ENCODE measurements around the gene ERCC6L2. TPM values are rescaled to one million over a fixed set of nuclear protein-coding genes. Genes with fewer than 3 reads are reported as not detected.

Gene ERCC6L2
- total and polyA plus RNA-seq, 10 of the 15 experiments (the other 5 are each of a cell fraction or from before 2014, with no cell fraction given) = 8.1 to 45.0 (median 22.6) TPM

DNA sequence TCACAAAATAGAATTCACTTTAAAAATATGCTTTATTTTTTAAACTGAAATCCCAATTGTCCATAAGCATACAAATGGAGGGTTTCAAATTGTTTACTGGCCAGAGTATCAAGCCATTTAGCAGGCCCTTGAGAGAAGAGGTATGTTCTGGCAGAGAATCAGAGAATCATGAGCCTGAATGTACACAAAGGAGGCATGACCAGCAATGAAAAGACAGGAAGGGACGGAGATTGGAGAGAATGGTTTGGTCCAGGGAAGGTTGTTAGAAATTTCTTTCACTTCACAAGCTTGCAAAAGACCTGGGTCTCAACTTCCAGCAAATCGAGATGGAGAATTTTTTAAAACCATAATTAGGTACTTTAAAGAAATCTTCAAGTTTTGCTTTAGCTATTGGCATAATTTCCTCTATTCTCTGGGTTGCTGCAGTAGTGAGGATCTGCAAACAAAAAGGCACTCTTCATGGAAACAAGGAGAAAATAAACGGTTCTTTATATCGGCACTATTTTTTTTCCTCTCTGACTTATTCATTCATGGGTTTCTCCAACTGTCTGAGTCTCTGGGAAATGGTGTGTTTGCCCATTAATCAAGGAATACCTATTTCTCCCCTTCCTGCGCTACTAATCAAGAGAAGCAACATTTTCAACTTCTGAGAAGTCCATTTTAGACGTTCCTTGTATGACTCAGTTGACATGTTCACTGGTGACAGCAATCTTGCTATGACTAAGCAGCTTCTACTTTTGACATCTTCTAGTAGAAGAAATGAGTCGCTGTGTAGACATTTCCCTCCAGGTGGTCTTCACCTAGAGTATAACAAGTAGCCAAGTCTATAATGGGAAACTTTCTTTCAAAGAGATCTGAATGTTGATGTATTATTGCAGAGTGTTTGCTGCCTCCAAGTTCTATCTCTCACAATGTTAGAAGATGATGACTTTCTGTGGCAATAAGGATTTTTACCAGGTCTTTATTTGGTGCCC lies 23.1 kb upstream of the ERCC6L2 start (continued):
- TF ChIP-seq USF1 (IDR thresholded peaks at IDR 0.05; ENCODE audit: borderline replicate concordance, extremely low read length, insufficient read depth, low read depth, low read length) = no peak
- peak; percentile 78 to 92 for TF ChIP-seq IKZF2 (IDR thresholded peaks at IDR 0.05)
- peak; percentile 87 for TF ChIP-seq TARDBP (IDR thresholded peaks at IDR 0.05; ENCODE audit: borderline replicate concordance)
- peak; percentile 97 for TF ChIP-seq EED (IDR thresholded peaks at IDR 0.05; ENCODE audit: low read depth)
- TF ChIP-seq, protein P1, sequence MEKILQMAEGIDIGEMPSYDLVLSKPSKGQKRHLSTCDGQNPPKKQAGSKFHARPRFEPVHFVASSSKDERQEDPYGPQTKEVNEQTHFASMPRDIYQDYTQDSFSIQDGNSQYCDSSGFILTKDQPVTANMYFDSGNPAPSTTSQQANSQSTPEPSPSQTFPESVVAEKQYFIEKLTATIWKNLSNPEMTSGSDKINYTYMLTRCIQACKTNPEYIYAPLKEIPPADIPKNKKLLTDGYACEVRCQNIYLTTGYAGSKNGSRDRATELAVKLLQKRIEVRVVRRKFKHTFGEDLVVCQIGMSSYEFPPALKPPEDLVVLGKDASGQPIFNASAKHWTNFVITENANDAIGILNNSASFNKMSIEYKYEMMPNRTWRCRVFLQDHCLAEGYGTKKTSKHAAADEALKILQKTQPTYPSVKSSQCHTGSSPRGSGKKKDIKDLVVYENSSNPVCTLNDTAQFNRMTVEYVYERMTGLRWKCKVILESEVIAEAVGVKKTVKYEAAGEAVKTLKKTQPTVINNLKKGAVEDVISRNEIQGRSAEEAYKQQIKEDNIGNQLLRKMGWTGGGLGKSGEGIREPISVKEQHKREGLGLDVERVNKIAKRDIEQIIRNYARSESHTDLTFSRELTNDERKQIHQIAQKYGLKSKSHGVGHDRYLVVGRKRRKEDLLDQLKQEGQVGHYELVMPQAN (conservative IDR thresholded peaks at IDR 0.05) = no peak
- peak; percentile 57 for TF ChIP-seq IKZF1 (conservative IDR thresholded peaks at IDR 0.05)
- TF ChIP-seq NFYA (IDR thresholded peaks at IDR 0.05; ENCODE audit: borderline replicate concordance, low read depth, low read length) = no peak
- TF ChIP-seq POLR2AphosphoS2 (IDR thresholded peaks at IDR 0.05; ENCODE audit: low read depth, low read length) = no peak
- no peak for TF ChIP-seq SMAD5 (IDR thresholded peaks at IDR 0.05; ENCODE audit: low read depth)
- peak; percentile 88 for TF ChIP-seq MTA2 (IDR thresholded peaks at IDR 0.05; ENCODE audit: low read depth)
- no peak for TF ChIP-seq REST (IDR thresholded peaks at IDR 0.05; ENCODE audit: low read depth, low read length)
- TF ChIP-seq, protein P2, sequence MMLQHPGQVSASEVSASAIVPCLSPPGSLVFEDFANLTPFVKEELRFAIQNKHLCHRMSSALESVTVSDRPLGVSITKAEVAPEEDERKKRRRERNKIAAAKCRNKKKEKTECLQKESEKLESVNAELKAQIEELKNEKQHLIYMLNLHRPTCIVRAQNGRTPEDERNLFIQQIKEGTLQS (IDR thresholded peaks at IDR 0.05; ENCODE audit: borderline replicate concordance, extremely low read depth, low read depth, low read length) = no peak
- TF ChIP-seq SUPT20H (IDR thresholded peaks at IDR 0.05; ENCODE audit: borderline replicate concordance, control insufficient read depth, low read depth, low read length) = no peak
- no peak for TF ChIP-seq SIX5 (IDR thresholded peaks at IDR 0.05; ENCODE audit: low read depth, low read length, severe bottlenecking)
- TF ChIP-seq SMARCA5 (IDR thresholded peaks at IDR 0.05) = no peak
- TF ChIP-seq TCF3 (IDR thresholded peaks at IDR 0.05; ENCODE audit: borderline replicate concordance, insufficient read depth, low read depth, low read length) = peak; percentile 97
- 0 out of 2 replicates have a peak, but pooled peaks have one; percentile 17 for TF ChIP-seq SPI1 (IDR thresholded peaks at IDR 0.05; ENCODE audit: borderline replicate concordance, insufficient read depth, low read depth, low read length)

All from GM12878 (cell line).